Iris pigment epithelial cell (primary cell): Measurements from ENCODE around the gene PDSS1.
"Not testable (repeated sequence)": the region's sequence is repeated elsewhere in the genome, so short reads cannot be mapped to it uniquely, and the experiment has no call there.

Source experiments
- DNase-seq: peaks from one replicate; pipeline ENCODE4 v3.0.0-alpha.2; 2011; ENCODE audit warnings: low read depth

PDSS1 gene

GRCh38 chr10:26739071-26739631 is 41.6 kb downstream of the PDSS1 start:
- no peak for DNase-seq

GRCh38 chr10:26741368-26741767 is 43.9 kb downstream of the PDSS1 start:
- no peak for DNase-seq

- no peak for DNase-seq
Observed at GRCh38 chr10:26743091-26743490, 45.6 kb downstream of the PDSS1 start.

GRCh38 chr10:26743841-26744240 is 46.3 kb downstream of the PDSS1 start:
- DNase-seq, result no peak

- peak; percentile 21 for DNase-seq
Observed at GRCh38 chr10:26746061-26746460, 48.6 kb downstream of the PDSS1 start.

GRCh38 chr10:26755443-26755903 is 58.0 kb downstream of the PDSS1 start:
- DNase-seq, result peak; percentile 68

GRCh38 chr10:26759008-26759407 is 61.5 kb downstream of the PDSS1 start:
- no peak for DNase-seq

- no peak for DNase-seq
Observed at GRCh38 chr10:26765549-26765948, 68.0 kb downstream of the PDSS1 start.

GRCh38 chr10:26770069-26770468 is 72.6 kb downstream of the PDSS1 start:
- DNase-seq, result no peak

GRCh38 chr10:26773633-26774032 is 76.1 kb downstream of the PDSS1 start:
- DNase-seq, result peak; percentile 15

GRCh38 chr10:26776258-26776657 is 78.8 kb downstream of the PDSS1 start:
- no peak for DNase-seq

- DNase-seq, result no peak
Observed at GRCh38 chr10:26777686-26778085, 80.2 kb downstream of the PDSS1 start.

GRCh38 chr10:26779176-26779860 is 81.8 kb downstream of the PDSS1 start:
- no peak for DNase-seq

- no peak for DNase-seq
Observed at GRCh38 chr10:26780106-26780792, 82.7 kb downstream of the PDSS1 start.

- peak; percentile 89 for DNase-seq
Observed at GRCh38 chr10:26780793-26781601, 83.5 kb downstream of the PDSS1 start.

- DNase-seq, result peak; percentile 14
Observed at GRCh38 chr10:26781797-26782196, 84.3 kb downstream of the PDSS1 start.

GRCh38 chr10:26787362-26787761 is 89.9 kb downstream of the PDSS1 start:
- no peak for DNase-seq

GRCh38 chr10:26789779-26790178 is 92.3 kb downstream of the PDSS1 start:
- DNase-seq, result not testable (repeated sequence)

- peak; percentile 62 for DNase-seq
Observed at GRCh38 chr10:26790221-26790995, 92.9 kb downstream of the PDSS1 start.

GRCh38 chr10:26792758-26793495 is 95.4 kb downstream of the PDSS1 start:
- DNase-seq, result no peak
